ENCODE data around the gene SPRN. TPM values are rescaled to one million over a fixed set of nuclear protein-coding genes. Genes with fewer than 3 reads are reported as not detected.

The SPRN gene
- total RNA-seq, 1 experiment from 2014 or later, result 0.59 TPM

DNA sequence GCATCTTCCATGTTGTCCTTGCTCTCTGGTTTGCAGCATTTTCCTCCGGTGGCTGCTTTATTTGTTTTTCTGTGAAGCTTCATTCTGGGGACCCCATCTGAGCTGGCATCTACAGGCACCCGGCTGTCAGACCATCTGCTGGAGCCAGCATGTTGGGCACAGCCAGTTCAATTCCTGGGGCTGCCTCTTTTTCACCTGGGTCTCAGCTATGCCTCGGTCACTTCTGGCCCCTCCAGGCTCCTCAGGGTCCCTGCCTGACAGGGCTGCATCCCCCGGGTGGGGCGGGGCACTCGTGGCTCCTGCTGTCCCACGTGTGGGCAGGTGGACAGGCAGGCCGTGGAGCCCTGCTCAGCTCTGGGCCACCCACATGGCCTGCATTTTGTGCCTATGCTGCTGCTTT is 37.4 kb upstream of the SPRN start (continued):
- TF ChIP-seq, protein P1, sequence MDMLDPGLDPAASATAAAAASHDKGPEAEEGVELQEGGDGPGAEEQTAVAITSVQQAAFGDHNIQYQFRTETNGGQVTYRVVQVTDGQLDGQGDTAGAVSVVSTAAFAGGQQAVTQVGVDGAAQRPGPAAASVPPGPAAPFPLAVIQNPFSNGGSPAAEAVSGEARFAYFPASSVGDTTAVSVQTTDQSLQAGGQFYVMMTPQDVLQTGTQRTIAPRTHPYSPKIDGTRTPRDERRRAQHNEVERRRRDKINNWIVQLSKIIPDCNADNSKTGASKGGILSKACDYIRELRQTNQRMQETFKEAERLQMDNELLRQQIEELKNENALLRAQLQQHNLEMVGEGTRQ (CRISPR knock-in tag; IDR thresholded peaks at IDR 0.05), result no peak
- TF ChIP-seq NR2C2 (CRISPR knock-in tag; IDR thresholded peaks at IDR 0.05) (no peak), CBFB (CRISPR knock-in tag; IDR thresholded peaks at IDR 0.05; ENCODE audit: low read depth) (no peak), JUN (CRISPR knock-in tag; IDR thresholded peaks at IDR 0.05) (no peak), IRF2 (CRISPR knock-in tag; IDR thresholded peaks at IDR 0.05; ENCODE audit: borderline replicate concordance, low read depth) (no peak)
- TF ChIP-seq, protein P2, sequence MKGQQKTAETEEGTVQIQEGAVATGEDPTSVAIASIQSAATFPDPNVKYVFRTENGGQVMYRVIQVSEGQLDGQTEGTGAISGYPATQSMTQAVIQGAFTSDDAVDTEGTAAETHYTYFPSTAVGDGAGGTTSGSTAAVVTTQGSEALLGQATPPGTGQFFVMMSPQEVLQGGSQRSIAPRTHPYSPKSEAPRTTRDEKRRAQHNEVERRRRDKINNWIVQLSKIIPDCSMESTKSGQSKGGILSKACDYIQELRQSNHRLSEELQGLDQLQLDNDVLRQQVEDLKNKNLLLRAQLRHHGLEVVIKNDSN (CRISPR knock-in tag; IDR thresholded peaks at IDR 0.05), result no peak
- TF ChIP-seq, protein P3, sequence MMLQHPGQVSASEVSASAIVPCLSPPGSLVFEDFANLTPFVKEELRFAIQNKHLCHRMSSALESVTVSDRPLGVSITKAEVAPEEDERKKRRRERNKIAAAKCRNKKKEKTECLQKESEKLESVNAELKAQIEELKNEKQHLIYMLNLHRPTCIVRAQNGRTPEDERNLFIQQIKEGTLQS (CRISPR knock-in tag; conservative IDR thresholded peaks at IDR 0.05), result no peak
- TF ChIP-seq, protein P4, sequence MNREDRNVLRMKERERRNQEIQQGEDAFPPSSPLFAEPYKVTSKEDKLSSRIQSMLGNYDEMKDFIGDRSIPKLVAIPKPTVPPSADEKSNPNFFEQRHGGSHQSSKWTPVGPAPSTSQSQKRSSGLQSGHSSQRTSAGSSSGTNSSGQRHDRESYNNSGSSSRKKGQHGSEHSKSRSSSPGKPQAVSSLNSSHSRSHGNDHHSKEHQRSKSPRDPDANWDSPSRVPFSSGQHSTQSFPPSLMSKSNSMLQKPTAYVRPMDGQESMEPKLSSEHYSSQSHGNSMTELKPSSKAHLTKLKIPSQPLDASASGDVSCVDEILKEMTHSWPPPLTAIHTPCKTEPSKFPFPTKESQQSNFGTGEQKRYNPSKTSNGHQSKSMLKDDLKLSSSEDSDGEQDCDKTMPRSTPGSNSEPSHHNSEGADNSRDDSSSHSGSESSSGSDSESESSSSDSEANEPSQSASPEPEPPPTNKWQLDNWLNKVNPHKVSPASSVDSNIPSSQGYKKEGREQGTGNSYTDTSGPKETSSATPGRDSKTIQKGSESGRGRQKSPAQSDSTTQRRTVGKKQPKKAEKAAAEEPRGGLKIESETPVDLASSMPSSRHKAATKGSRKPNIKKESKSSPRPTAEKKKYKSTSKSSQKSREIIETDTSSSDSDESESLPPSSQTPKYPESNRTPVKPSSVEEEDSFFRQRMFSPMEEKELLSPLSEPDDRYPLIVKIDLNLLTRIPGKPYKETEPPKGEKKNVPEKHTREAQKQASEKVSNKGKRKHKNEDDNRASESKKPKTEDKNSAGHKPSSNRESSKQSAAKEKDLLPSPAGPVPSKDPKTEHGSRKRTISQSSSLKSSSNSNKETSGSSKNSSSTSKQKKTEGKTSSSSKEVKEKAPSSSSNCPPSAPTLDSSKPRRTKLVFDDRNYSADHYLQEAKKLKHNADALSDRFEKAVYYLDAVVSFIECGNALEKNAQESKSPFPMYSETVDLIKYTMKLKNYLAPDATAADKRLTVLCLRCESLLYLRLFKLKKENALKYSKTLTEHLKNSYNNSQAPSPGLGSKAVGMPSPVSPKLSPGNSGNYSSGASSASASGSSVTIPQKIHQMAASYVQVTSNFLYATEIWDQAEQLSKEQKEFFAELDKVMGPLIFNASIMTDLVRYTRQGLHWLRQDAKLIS (CRISPR knock-in tag; IDR thresholded peaks at IDR 0.05; ENCODE audit: borderline replicate concordance), result no peak
- TF ChIP-seq, protein P5, sequence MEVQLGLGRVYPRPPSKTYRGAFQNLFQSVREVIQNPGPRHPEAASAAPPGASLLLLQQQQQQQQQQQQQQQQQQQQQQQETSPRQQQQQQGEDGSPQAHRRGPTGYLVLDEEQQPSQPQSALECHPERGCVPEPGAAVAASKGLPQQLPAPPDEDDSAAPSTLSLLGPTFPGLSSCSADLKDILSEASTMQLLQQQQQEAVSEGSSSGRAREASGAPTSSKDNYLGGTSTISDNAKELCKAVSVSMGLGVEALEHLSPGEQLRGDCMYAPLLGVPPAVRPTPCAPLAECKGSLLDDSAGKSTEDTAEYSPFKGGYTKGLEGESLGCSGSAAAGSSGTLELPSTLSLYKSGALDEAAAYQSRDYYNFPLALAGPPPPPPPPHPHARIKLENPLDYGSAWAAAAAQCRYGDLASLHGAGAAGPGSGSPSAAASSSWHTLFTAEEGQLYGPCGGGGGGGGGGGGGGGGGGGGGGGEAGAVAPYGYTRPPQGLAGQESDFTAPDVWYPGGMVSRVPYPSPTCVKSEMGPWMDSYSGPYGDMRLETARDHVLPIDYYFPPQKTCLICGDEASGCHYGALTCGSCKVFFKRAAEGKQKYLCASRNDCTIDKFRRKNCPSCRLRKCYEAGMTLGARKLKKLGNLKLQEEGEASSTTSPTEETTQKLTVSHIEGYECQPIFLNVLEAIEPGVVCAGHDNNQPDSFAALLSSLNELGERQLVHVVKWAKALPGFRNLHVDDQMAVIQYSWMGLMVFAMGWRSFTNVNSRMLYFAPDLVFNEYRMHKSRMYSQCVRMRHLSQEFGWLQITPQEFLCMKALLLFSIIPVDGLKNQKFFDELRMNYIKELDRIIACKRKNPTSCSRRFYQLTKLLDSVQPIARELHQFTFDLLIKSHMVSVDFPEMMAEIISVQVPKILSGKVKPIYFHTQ (CRISPR knock-in tag; IDR thresholded peaks at IDR 0.05), result no peak
- TF ChIP-seq, protein P6, sequence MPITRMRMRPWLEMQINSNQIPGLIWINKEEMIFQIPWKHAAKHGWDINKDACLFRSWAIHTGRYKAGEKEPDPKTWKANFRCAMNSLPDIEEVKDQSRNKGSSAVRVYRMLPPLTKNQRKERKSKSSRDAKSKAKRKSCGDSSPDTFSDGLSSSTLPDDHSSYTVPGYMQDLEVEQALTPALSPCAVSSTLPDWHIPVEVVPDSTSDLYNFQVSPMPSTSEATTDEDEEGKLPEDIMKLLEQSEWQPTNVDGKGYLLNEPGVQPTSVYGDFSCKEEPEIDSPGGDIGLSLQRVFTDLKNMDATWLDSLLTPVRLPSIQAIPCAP (CRISPR knock-in tag; IDR thresholded peaks at IDR 0.05), result no peak
- TF ChIP-seq, protein P7, sequence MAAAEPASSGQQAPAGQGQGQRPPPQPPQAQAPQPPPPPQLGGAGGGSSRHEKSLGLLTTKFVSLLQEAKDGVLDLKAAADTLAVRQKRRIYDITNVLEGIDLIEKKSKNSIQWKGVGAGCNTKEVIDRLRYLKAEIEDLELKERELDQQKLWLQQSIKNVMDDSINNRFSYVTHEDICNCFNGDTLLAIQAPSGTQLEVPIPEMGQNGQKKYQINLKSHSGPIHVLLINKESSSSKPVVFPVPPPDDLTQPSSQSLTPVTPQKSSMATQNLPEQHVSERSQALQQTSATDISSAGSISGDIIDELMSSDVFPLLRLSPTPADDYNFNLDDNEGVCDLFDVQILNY (CRISPR knock-in tag; IDR thresholded peaks at IDR 0.05), result no peak

DNA sequence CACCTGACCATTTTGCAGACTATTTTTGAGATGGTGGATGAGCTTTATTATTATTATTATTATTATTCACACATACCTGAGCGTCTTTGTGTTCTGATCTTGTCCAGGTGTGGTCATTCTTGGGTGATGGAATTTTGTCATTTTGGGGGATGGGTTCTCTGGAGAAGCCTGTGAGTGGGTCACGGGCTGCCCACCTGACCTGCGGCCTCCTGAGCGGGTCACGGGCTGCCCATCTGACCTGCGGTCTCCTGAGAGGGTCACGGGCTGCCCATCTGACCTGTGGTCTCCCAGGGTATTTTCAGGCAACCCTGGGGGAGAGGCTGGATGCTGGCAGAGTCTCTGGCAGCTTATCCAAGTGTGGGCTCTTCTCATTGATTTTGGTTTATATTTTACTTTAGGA is 36.6 kb upstream of the SPRN start:
- CTCF ChIA-PET, result no interaction called here
- no peak for TF ChIP-seq SP1 (CRISPR knock-in tag; conservative IDR thresholded peaks at IDR 0.05)
- no peak for TF ChIP-seq CREM (CRISPR knock-in tag; IDR thresholded peaks at IDR 0.05)
- TF ChIP-seq IRF2 (CRISPR knock-in tag; IDR thresholded peaks at IDR 0.05; ENCODE audit: borderline replicate concordance, low read depth), result no peak
- TF ChIP-seq, protein P8, sequence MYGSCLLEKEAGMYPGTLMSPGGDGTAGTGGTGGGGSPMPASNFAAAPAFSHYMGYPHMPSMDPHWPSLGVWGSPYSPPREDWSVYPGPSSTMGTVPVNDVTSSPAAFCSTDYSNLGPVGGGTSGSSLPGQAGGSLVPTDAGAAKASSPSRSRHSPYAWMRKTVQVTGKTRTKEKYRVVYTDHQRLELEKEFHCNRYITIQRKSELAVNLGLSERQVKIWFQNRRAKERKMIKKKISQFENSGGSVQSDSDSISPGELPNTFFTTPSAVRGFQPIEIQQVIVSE (CRISPR knock-in tag; IDR thresholded peaks at IDR 0.05; ENCODE audit: borderline replicate concordance), result no peak
- TF ChIP-seq, protein P9, sequence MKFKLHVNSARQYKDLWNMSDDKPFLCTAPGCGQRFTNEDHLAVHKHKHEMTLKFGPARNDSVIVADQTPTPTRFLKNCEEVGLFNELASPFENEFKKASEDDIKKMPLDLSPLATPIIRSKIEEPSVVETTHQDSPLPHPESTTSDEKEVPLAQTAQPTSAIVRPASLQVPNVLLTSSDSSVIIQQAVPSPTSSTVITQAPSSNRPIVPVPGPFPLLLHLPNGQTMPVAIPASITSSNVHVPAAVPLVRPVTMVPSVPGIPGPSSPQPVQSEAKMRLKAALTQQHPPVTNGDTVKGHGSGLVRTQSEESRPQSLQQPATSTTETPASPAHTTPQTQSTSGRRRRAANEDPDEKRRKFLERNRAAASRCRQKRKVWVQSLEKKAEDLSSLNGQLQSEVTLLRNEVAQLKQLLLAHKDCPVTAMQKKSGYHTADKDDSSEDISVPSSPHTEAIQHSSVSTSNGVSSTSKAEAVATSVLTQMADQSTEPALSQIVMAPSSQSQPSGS (CRISPR knock-in tag; IDR thresholded peaks at IDR 0.05; ENCODE audit: borderline replicate concordance, low read depth), result no peak
- no peak for TF ChIP-seq ELF4 (CRISPR knock-in tag; IDR thresholded peaks at IDR 0.05; ENCODE audit: low read depth)
- TF ChIP-seq, protein P10, sequence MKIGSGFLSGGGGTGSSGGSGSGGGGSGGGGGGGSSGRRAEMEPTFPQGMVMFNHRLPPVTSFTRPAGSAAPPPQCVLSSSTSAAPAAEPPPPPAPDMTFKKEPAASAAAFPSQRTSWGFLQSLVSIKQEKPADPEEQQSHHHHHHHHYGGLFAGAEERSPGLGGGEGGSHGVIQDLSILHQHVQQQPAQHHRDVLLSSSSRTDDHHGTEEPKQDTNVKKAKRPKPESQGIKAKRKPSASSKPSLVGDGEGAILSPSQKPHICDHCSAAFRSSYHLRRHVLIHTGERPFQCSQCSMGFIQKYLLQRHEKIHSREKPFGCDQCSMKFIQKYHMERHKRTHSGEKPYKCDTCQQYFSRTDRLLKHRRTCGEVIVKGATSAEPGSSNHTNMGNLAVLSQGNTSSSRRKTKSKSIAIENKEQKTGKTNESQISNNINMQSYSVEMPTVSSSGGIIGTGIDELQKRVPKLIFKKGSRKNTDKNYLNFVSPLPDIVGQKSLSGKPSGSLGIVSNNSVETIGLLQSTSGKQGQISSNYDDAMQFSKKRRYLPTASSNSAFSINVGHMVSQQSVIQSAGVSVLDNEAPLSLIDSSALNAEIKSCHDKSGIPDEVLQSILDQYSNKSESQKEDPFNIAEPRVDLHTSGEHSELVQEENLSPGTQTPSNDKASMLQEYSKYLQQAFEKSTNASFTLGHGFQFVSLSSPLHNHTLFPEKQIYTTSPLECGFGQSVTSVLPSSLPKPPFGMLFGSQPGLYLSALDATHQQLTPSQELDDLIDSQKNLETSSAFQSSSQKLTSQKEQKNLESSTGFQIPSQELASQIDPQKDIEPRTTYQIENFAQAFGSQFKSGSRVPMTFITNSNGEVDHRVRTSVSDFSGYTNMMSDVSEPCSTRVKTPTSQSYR (CRISPR knock-in tag; IDR thresholded peaks at IDR 0.05), result no peak
- TF ChIP-seq, protein P2 (CRISPR knock-in tag; IDR thresholded peaks at IDR 0.05), result no peak
- TF ChIP-seq PRRX2 (CRISPR knock-in tag; IDR thresholded peaks at IDR 0.05), result no peak
- TF ChIP-seq NFATC4 (CRISPR knock-in tag; IDR thresholded peaks at IDR 0.05), result no peak

More for the DNA sequence above, 36.6 kb upstream of the SPRN start:
- H3K4me1 Mint-ChIP-seq, result no peaks in the 10 kb centered on the region
- POLR2A ChIA-PET, result no interaction called here
- H3K9me3 Mint-ChIP-seq, result peaks cover 46% of the 10 kb centered on the region
- no peak overlapping the region for H3K4me3 Mint-ChIP-seq
- ATAC-seq (no peak), DNase-seq (ENCODE audit: low spot score) (no peak)
- H3K27ac Mint-ChIP-seq, result no peak overlapping the region
- H3K27me3 Mint-ChIP-seq (ENCODE audit: low read depth), result peaks cover 13% of the 10 kb centered on the region
- peaks cover 42% of the 10 kb centered on the region for H3K36me3 Mint-ChIP-seq

Measured in WTC11 (cell line).